HEK293 (cell line): ENCODE data around the gene SPTLC2.

Experiments
- CTCF ChIA-PET: fragments of 350-600 bp; formaldehyde crosslinking; extraction: SDS; loops from one replicate; lab custom pipeline; 2021; ENCODE audit warnings: antibody characterized with exemption; lab: Yijun Ruan, JAX
- POLR2A ChIA-PET: fragments of 300-600 bp; formaldehyde crosslinking; extraction: SDS; loops from one replicate; lab custom pipeline; 2020; ENCODE audit warnings: antibody characterized with exemption, inconsistent platforms; lab: Yijun Ruan, JAX
- H3K27ac ChIP-seq: fragments of 200-500 bp; sonication (Bioruptor generic); 2 replicates; pipeline ENCODE4 v1.5.1; 2014; ENCODE audit warnings: low read depth, low read length, control low read depth, inconsistent platforms; ENCODE audit errors: extremely low read depth
- H3K36me3 ChIP-seq, 2 experiments: fragments of 200-500 bp in 1 of 2; sonication (Bioruptor generic) in 1 of 2; 1 replicate in 1 of 2; 2 replicates in 1 of 2; pipeline ENCODE4 v1.5.1; 2014 to 2017; ENCODE audit warnings: inconsistent platforms in 2 of 2, low read length in 2 of 2; ENCODE audit not compliant: control insufficient read depth in 2 of 2, insufficient read depth in 1 of 2
- H3K4me1 ChIP-seq: fragments of 200-500 bp; sonication (Bioruptor generic); 2 replicates; pipeline ENCODE4 v1.5.1; 2014; ENCODE audit warnings: mild to moderate bottlenecking, low read length, inconsistent platforms; ENCODE audit not compliant: control insufficient read depth, insufficient read depth
- H3K4me3 ChIP-seq: 2 replicates; pipeline ENCODE4 v1.5.1; 2011; ENCODE audit warnings: low read depth, mild to moderate bottlenecking, control low read depth, low read length, moderate library complexity
- H3K9me3 ChIP-seq: fragments of 200-500 bp; sonication (Bioruptor generic); 2 replicates; pipeline ENCODE4 v1.5.1; 2014; ENCODE audit warnings: low read depth, low read length, inconsistent platforms; ENCODE audit not compliant: control insufficient read depth, insufficient read depth
- GLI4 ChIP-seq: fragments of 450-650 bp; formaldehyde crosslinking; IDR thresholded peaks from 2 replicates; pipeline ENCODE4 v1.5.1; 2016; ENCODE audit warnings: missing biosample characterization, missing genetic modification characterization
- KLF8 ChIP-seq: fragments of 450-650 bp; formaldehyde crosslinking; IDR thresholded peaks from 2 replicates; pipeline ENCODE4 v1.5.1; 2016; ENCODE audit warnings: missing biosample characterization, missing genetic modification characterization
- MEIS1 ChIP-seq: sonication (generic); formaldehyde crosslinking; IDR thresholded peaks from 2 replicates; pipeline ENCODE4 v1.8.1; 2022; ENCODE audit warnings: missing genetic modification reagents, mild to moderate bottlenecking, borderline replicate concordance
- REPIN1 ChIP-seq: fragments of 450-650 bp; formaldehyde crosslinking; IDR thresholded peaks from 2 replicates; pipeline ENCODE4 v1.5.1; 2017; ENCODE audit warnings: missing biosample characterization, missing genetic modification characterization, low read depth
- REST ChIP-seq: fragments of 450-650 bp; formaldehyde crosslinking; IDR thresholded peaks from 2 replicates; pipeline ENCODE4 v1.5.1; 2016; ENCODE audit warnings: missing biosample characterization, missing genetic modification characterization
- ZEB2 ChIP-seq: fragments of 450-650 bp; formaldehyde crosslinking; IDR thresholded peaks from 2 replicates; pipeline ENCODE4 v1.5.1; 2016; ENCODE audit warnings: missing biosample characterization, missing genetic modification characterization
- ZNF138 ChIP-seq: fragments of 450-650 bp; formaldehyde crosslinking; IDR thresholded peaks from 2 replicates; pipeline ENCODE4 v1.5.1; 2016; ENCODE audit warnings: missing biosample characterization, missing genetic modification characterization, borderline replicate concordance
- ZNF146 ChIP-seq: fragments of 450-650 bp; formaldehyde crosslinking; IDR thresholded peaks from 2 replicates; pipeline ENCODE4 v1.5.1; 2016; ENCODE audit warnings: missing biosample characterization, missing genetic modification characterization
- ZNF18 ChIP-seq: fragments of 450-650 bp; formaldehyde crosslinking; IDR thresholded peaks from 2 replicates; pipeline ENCODE4 v1.5.1; 2016; ENCODE audit warnings: missing biosample characterization, missing genetic modification characterization
- ZNF202 ChIP-seq: fragments of 450-650 bp; formaldehyde crosslinking; IDR thresholded peaks from 2 replicates; pipeline ENCODE4 v1.5.1; 2016; ENCODE audit warnings: missing biosample characterization, missing genetic modification characterization, borderline replicate concordance
- ZNF223 ChIP-seq: fragments of 450-650 bp; formaldehyde crosslinking; IDR thresholded peaks from 2 replicates; pipeline ENCODE4 v1.5.1; 2016; ENCODE audit warnings: missing biosample characterization, missing genetic modification characterization
- ZNF302 ChIP-seq: fragments of 450-650 bp; formaldehyde crosslinking; IDR thresholded peaks from 2 replicates; pipeline ENCODE4 v1.5.1; 2016; ENCODE audit warnings: missing biosample characterization, missing genetic modification characterization, low read depth
- ZNF350 ChIP-seq: fragments of 450-650 bp; formaldehyde crosslinking; IDR thresholded peaks from 2 replicates; pipeline ENCODE4 v1.5.0; 2017; ENCODE audit warnings: missing biosample characterization, mild to moderate bottlenecking, missing genetic modification characterization
- ZNF394 ChIP-seq: fragments of 450-650 bp; formaldehyde crosslinking; IDR thresholded peaks from 2 replicates; pipeline ENCODE4 v1.5.1; 2016; ENCODE audit warnings: missing biosample characterization, missing genetic modification characterization, mild to moderate bottlenecking, moderate library complexity, borderline replicate concordance
- ZNF48 ChIP-seq: fragments of 450-650 bp; formaldehyde crosslinking; IDR thresholded peaks from 2 replicates; pipeline ENCODE4 v1.5.1; 2016; ENCODE audit warnings: missing biosample characterization, missing genetic modification characterization
- ZNF501 ChIP-seq: fragments of 450-650 bp; formaldehyde crosslinking; IDR thresholded peaks from 2 replicates; pipeline ENCODE4 v1.5.1; 2016; ENCODE audit warnings: missing biosample characterization, missing genetic modification characterization
- ZNF549 ChIP-seq: fragments of 450-650 bp; IDR thresholded peaks from 2 replicates; pipeline ENCODE4 v1.5.1; 2018; ENCODE audit warnings: missing biosample characterization, missing genetic modification characterization, mild to moderate bottlenecking, inconsistent platforms, moderate library complexity
- ZNF580 ChIP-seq: fragments of 450-650 bp; formaldehyde crosslinking; IDR thresholded peaks from 2 replicates; pipeline ENCODE4 v1.5.1; 2016; ENCODE audit warnings: missing biosample characterization, missing genetic modification characterization
- ZNF596 ChIP-seq: fragments of 450-650 bp; IDR thresholded peaks from 2 replicates; pipeline ENCODE4 v1.5.0; 2018; ENCODE audit warnings: missing biosample characterization, mild to moderate bottlenecking, missing genetic modification characterization, moderate library complexity
- ZNF654 ChIP-seq: fragments of 450-650 bp; formaldehyde crosslinking; IDR thresholded peaks from 2 replicates; pipeline ENCODE4 v1.5.1; 2016; ENCODE audit warnings: low read depth, missing biosample characterization, missing genetic modification characterization
- ZNF677 ChIP-seq: fragments of 450-650 bp; IDR thresholded peaks from 2 replicates; pipeline ENCODE4 v1.5.0; 2018; ENCODE audit warnings: missing biosample characterization, mild to moderate bottlenecking, missing genetic modification characterization, moderate library complexity
- ZNF792 ChIP-seq: fragments of 450-650 bp; formaldehyde crosslinking; IDR thresholded peaks from 2 replicates; pipeline ENCODE4 v1.5.1; 2016; ENCODE audit warnings: missing biosample characterization, missing genetic modification characterization

SPTLC2 gene

GRCh38 chr14:77526266-77526665 lies 90.2 kb downstream of the SPTLC2 start:
- CTCF ChIA-PET: interaction anchor here (1.2 kb wide), 1 partner anchor 24 kb away, joined by 3 read pairs; no protein-coding TSS in a partner anchor
- POLR2A ChIA-PET: interaction anchor here (0.6 kb wide), 1 partner anchor 55 kb away, joined by 3 read pairs; no protein-coding TSS in a partner anchor

GRCh38 chr14:77524536-77524935 lies 91.9 kb downstream of the SPTLC2 start:
- ChIA-PET CTCF (no interaction called here), POLR2A (no interaction called here)
- no peaks in the 10 kb centered on the region for H3K9me3 ChIP-seq
- no peaks in the 10 kb centered on the region for H3K4me1 ChIP-seq
- TF ChIP-seq ZNF138 (tag by site-specific recombination) (no peak), ZNF146 (tag by site-specific recombination) (0 out of 2 replicates have a peak, but pooled peaks have one; percentile 9), ZNF596 (no peak), ZNF501 (tag by site-specific recombination) (no peak)
- no peak overlapping the region for H3K4me3 ChIP-seq
- no peak overlapping the region for H3K27ac ChIP-seq
- H3K36me3 ChIP-seq: peaks cover 0 to 16% of the 10 kb centered on the region in 2 experiments

More at GRCh38 chr14:77526266-77526665, 90.2 kb downstream of the SPTLC2 start:
- no peak overlapping the region for H3K4me3 ChIP-seq
- H3K27ac ChIP-seq: no peak overlapping the region
- no peaks in the 10 kb centered on the region for H3K9me3 ChIP-seq
- peaks cover 0 to 6% of the 10 kb centered on the region in 2 experiments; a peak in 2 of 3 replicates for H3K36me3 ChIP-seq
- H3K4me1 ChIP-seq: no peaks in the 10 kb centered on the region
- TF ChIP-seq ZNF654 (no peak), MEIS1 (CRISPR knock-in tag) (no peak), KLF8 (no peak), REPIN1 (tag by site-specific recombination) (no peak), ZNF48 (tag by site-specific recombination) (no peak), ZNF138 (tag by site-specific recombination) (no peak), ZNF792 (tag by site-specific recombination) (no peak), ZNF394 (tag by site-specific recombination) (no peak), REST (tag by site-specific recombination) (no peak), ZNF677 (no peak), GLI4 (tag by site-specific recombination) (no peak), ZEB2 (tag by site-specific recombination) (no peak), ZNF549 (tag by site-specific recombination) (no peak), ZNF580 (no peak), ZNF18 (tag by site-specific recombination) (no peak), ZNF350 (tag by site-specific recombination) (no peak), ZNF202 (no peak), ZNF302 (tag by site-specific recombination) (no peak), ZNF223 (no peak)
